HepG2 (cell line): ENCODE results near the gene RTEL1. TPM values are rescaled to one million over a fixed set of nuclear protein-coding genes. Genes with fewer than 3 reads are reported as not detected.
A peak's percentile ranks its signal among the peaks of the same experiment; 100 is the strongest.

Experiments used
- GLI4 ChIP-seq: sonication (generic); formaldehyde crosslinking; IDR thresholded peaks from 2 replicates; pipeline ENCODE4 v1.5.1; 2020; ENCODE audit warnings: missing genetic modification reagents, mild to moderate bottlenecking, moderate library complexity, borderline replicate concordance
- JARID2 ChIP-seq: sonication (generic); formaldehyde crosslinking; IDR thresholded peaks from 2 replicates; pipeline ENCODE4 v1.8.1; 2023; ENCODE audit warnings: missing genetic modification reagents, inconsistent platforms; ENCODE audit not compliant: insufficient replicate concordance
- JUN ChIP-seq: sonication (generic); formaldehyde crosslinking; IDR thresholded peaks from 2 replicates; pipeline ENCODE4 v1.4.0; 2020; ENCODE audit warnings: mild to moderate bottlenecking, missing genetic modification reagents
- KAT2B ChIP-seq: fragments of 150-350 bp; IDR thresholded peaks from 2 replicates; pipeline ENCODE4 v1.6.1; 2014; ENCODE audit warnings: low read depth, low read length, borderline replicate concordance
- PCBP1 ChIP-seq: fragments of 200-400 bp; formaldehyde crosslinking; IDR thresholded peaks from 2 replicates; pipeline ENCODE4 v1.6.1; 2017; ENCODE audit warnings: mild to moderate bottlenecking, low read depth, low read length, borderline replicate concordance
- POLR2G ChIP-seq: fragments of 200-400 bp; formaldehyde crosslinking; IDR thresholded peaks from 2 replicates; pipeline ENCODE4 v1.6.1; 2018; ENCODE audit warnings: mild to moderate bottlenecking, low read depth, low read length, moderate library complexity
- REL ChIP-seq: sonication (generic); formaldehyde crosslinking; conservative IDR thresholded peaks from 2 replicates; pipeline ENCODE4 v1.8.0; 2022; ENCODE audit warnings: mild to moderate bottlenecking, missing genetic modification reagents, moderate library complexity
- SATB2 ChIP-seq: sonication (generic); formaldehyde crosslinking; IDR thresholded peaks from 2 replicates; pipeline ENCODE4 v1.5.0; 2020; ENCODE audit warnings: missing genetic modification reagents
- SP2 ChIP-seq: sonication (generic); formaldehyde crosslinking; IDR thresholded peaks from 2 replicates; pipeline ENCODE4 v1.5.1; 2020; ENCODE audit warnings: mild to moderate bottlenecking, missing genetic modification reagents
- YEATS4 ChIP-seq: sonication (generic); formaldehyde crosslinking; IDR thresholded peaks from 2 replicates; pipeline ENCODE4 v1.4.0; 2020; ENCODE audit warnings: missing genetic modification reagents, borderline replicate concordance
- ZFAT ChIP-seq: sonication (generic); formaldehyde crosslinking; conservative IDR thresholded peaks from 2 replicates; pipeline ENCODE4 v1.8.1; 2023; ENCODE audit warnings: missing genetic modification reagents, inconsistent platforms
- ZMYM2 ChIP-seq: sonication (generic); formaldehyde crosslinking; IDR thresholded peaks from 2 replicates; pipeline ENCODE4 v1.8.0; 2022; ENCODE audit warnings: mild to moderate bottlenecking, missing genetic modification reagents
- ZNF264 ChIP-seq: sonication (generic); formaldehyde crosslinking; IDR thresholded peaks from 2 replicates; pipeline ENCODE4 v1.4.0; 2020; ENCODE audit warnings: missing genetic modification reagents
- ZNF350 ChIP-seq: sonication (generic); formaldehyde crosslinking; IDR thresholded peaks from 2 replicates; pipeline ENCODE4 v1.4.0; 2020; ENCODE audit warnings: mild to moderate bottlenecking, low read depth, missing genetic modification reagents, borderline replicate concordance
- ZNF550 ChIP-seq: sonication (generic); formaldehyde crosslinking; IDR thresholded peaks from 2 replicates; pipeline ENCODE4 v1.4.0; 2020; ENCODE audit warnings: mild to moderate bottlenecking, missing genetic modification reagents, borderline replicate concordance
- ZNF589 ChIP-seq: sonication (generic); formaldehyde crosslinking; conservative IDR thresholded peaks from 2 replicates; pipeline ENCODE4 v1.8.0; 2022; ENCODE audit warnings: mild to moderate bottlenecking, moderate library complexity, missing genetic modification reagents
- ZNF674 ChIP-seq: sonication (generic); formaldehyde crosslinking; IDR thresholded peaks from 2 replicates; pipeline ENCODE4 v1.5.0; 2020; ENCODE audit warnings: low read depth, mild to moderate bottlenecking, missing genetic modification reagents
- polyA plus RNA-seq, 8 experiments: library from polyadenylated mRNA; depleted of rRNA in 3 of 8; stranded (reverse) in 7 of 8; unstranded in 1 of 8; fragments of >200 nt; fragmentation: Illumina TruSeq in 4 of 8; extraction: Trizol in 4 of 8; gene quantifications; 2 replicates each; pipeline versions ENCODE4 v1.2.1 to v1.2.3, GENCODE V29; 2011 to 2016; ENCODE audit warnings: low read depth in 4 of 8, missing spikeins in 1 of 8, mixed read lengths in 1 of 8; ENCODE audit not compliant: insufficient read depth in 1 of 8
- total RNA-seq, 5 experiments: library from RNA; depleted of rRNA; stranded (reverse); fragments of >200 nt; fragmentation: Illumina TruSeq; extraction: Trizol; gene quantifications; 2 replicates each; pipeline ENCODE4 v1.2.3, GENCODE V29; 2016; ENCODE audit warnings: low read depth in 1 of 5
- TF ChIP-seq, protein P1 (sequence below): sonication (generic); formaldehyde crosslinking; IDR thresholded peaks from 2 replicates; pipeline ENCODE4 v1.5.0; 2020; ENCODE audit warnings: missing genetic modification reagents
- TF ChIP-seq, protein P2 (sequence below): sonication (generic); formaldehyde crosslinking; conservative IDR thresholded peaks from 2 replicates; pipeline ENCODE4 v1.8.0; 2022; ENCODE audit warnings: low read depth, missing genetic modification reagents
- TF ChIP-seq, protein P3 (sequence below): sonication (generic); formaldehyde crosslinking; IDR thresholded peaks from 2 replicates; pipeline ENCODE4 v1.4.0; 2020; ENCODE audit warnings: missing genetic modification reagents, borderline replicate concordance
- TF ChIP-seq, protein P4 (sequence below), 2 experiments: sonication (generic) in 1 of 2; formaldehyde crosslinking in 1 of 2; IDR thresholded peaks; 2 replicates each; pipeline versions ENCODE4 v1.5.1 to v1.6.1; 2011 to 2020; ENCODE audit warnings: borderline replicate concordance in 1 of 2, low read depth in 1 of 2, low read length in 1 of 2, mild to moderate bottlenecking in 1 of 2, missing genetic modification reagents in 1 of 2, moderate library complexity in 1 of 2

RTEL1 gene
- total and polyA plus RNA-seq, 2 of the 13 experiments (the other 11 are each of a cell fraction or from before 2014, with no cell fraction given) = 21.8 to 36.4 TPM

DNA sequence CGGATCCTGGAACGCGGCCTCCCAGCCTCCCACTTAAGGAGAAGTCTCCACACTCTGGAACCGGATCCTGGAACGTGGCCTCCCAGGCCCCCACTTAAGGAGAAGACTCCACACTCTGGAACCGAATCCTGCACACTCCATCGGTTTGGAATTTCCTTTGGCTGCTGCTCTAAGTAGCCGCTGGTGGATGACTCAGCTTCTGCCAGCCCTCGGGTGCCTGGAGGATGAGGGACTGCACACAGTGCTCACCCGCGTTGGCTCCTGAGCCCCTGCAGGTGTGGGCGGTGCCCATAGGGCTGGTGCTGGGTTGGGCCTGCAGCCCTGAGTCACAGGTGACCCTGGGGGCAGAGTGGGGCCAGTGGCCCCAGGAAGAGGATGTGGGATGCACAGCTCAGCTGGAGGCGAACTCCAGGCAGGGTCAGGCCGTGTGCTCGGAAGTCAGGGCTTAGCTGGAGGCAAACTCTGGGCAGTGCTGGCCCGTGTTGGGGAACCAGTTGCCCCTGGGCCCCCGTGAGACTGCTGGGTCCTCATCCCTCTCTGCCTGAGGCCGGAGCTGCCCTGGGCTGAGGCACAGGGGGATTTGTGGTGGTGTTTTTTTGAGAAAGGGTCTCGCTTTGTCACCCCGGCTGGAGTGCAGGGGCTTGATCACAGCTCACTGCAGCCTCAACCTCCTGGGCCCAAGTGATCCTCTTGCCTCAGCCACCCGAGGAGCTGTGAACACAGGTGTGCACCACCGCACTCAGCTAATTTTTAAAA is 24.4 kb downstream of the RTEL1 start (continued):
- TF ChIP-seq ZNF264 (CRISPR knock-in tag) = no peak
- TF ChIP-seq YEATS4 (CRISPR knock-in tag) = no peak
- no peak for TF ChIP-seq ZNF674 (CRISPR knock-in tag)
- TF ChIP-seq JUN (CRISPR knock-in tag) = no peak
- no peak for TF ChIP-seq ZNF550 (CRISPR knock-in tag)
- TF ChIP-seq POLR2G = peak; percentile 30; the same call in 1 of the 2 replicates
- TF ChIP-seq GLI4 (CRISPR knock-in tag) = no peak
- TF ChIP-seq JARID2 (CRISPR knock-in tag) = no peak
- no peak for TF ChIP-seq SP2
- TF ChIP-seq, protein P1, sequence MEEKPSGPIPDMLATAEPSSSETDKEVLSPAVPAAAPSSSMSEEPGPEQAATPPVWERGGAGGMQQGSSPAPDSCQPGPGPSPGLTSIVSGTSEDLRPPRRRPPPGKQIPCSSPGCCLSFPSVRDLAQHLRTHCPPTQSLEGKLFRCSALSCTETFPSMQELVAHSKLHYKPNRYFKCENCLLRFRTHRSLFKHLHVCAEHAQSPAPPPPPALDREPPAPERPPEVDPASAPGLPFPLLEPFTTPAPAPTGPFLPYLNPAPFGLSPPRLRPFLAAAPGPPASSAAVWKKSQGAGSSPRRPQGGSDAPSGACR (CRISPR knock-in tag) = no peak
- TF ChIP-seq PCBP1 = no peak
- TF ChIP-seq, protein P2, sequence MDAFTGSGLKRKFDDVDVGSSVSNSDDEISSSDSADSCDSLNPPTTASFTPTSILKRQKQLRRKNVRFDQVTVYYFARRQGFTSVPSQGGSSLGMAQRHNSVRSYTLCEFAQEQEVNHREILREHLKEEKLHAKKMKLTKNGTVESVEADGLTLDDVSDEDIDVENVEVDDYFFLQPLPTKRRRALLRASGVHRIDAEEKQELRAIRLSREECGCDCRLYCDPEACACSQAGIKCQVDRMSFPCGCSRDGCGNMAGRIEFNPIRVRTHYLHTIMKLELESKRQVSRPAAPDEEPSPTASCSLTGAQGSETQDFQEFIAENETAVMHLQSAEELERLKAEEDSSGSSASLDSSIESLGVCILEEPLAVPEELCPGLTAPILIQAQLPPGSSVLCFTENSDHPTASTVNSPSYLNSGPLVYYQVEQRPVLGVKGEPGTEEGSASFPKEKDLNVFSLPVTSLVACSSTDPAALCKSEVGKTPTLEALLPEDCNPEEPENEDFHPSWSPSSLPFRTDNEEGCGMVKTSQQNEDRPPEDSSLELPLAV (CRISPR knock-in tag) = no peak
- TF ChIP-seq KAT2B = no peak
- TF ChIP-seq, protein P3, sequence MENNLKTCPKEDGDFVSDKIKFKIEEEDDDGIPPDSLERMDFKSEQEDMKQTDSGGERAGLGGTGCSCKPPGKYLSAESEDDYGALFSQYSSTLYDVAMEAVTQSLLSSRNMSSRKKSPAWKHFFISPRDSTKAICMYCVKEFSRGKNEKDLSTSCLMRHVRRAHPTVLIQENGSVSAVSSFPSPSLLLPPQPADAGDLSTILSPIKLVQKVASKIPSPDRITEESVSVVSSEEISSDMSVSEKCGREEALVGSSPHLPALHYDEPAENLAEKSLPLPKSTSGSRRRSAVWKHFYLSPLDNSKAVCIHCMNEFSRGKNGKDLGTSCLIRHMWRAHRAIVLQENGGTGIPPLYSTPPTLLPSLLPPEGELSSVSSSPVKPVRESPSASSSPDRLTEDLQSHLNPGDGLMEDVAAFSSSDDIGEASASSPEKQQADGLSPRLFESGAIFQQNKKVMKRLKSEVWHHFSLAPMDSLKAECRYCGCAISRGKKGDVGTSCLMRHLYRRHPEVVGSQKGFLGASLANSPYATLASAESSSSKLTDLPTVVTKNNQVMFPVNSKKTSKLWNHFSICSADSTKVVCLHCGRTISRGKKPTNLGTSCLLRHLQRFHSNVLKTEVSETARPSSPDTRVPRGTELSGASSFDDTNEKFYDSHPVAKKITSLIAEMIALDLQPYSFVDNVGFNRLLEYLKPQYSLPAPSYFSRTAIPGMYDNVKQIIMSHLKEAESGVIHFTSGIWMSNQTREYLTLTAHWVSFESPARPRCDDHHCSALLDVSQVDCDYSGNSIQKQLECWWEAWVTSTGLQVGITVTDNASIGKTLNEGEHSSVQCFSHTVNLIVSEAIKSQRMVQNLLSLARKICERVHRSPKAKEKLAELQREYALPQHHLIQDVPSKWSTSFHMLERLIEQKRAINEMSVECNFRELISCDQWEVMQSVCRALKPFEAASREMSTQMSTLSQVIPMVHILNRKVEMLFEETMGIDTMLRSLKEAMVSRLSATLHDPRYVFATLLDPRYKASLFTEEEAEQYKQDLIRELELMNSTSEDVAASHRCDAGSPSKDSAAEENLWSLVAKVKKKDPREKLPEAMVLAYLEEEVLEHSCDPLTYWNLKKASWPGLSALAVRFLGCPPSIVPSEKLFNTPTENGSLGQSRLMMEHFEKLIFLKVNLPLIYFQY = no peak
- TF ChIP-seq, protein P4, sequence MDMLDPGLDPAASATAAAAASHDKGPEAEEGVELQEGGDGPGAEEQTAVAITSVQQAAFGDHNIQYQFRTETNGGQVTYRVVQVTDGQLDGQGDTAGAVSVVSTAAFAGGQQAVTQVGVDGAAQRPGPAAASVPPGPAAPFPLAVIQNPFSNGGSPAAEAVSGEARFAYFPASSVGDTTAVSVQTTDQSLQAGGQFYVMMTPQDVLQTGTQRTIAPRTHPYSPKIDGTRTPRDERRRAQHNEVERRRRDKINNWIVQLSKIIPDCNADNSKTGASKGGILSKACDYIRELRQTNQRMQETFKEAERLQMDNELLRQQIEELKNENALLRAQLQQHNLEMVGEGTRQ (IDR thresholded peaks at IDR 0.05; ENCODE audit: low read depth, low read length) = no peak
- TF ChIP-seq, protein P4 (CRISPR knock-in tag; IDR thresholded peaks at IDR 0.05; ENCODE audit: borderline replicate concordance) = no peak
- no peak for TF ChIP-seq ZFAT
- no peak for TF ChIP-seq ZMYM2 (CRISPR knock-in tag)
- no peak for TF ChIP-seq REL (CRISPR knock-in tag)
- no peak for TF ChIP-seq ZNF589 (CRISPR knock-in tag)
- TF ChIP-seq SATB2 = no peak
- no peak for TF ChIP-seq ZNF350 (CRISPR knock-in tag)
